T-helper 17 cell (primary cell): ENCODE measurements around the gene TGFBR1. TPM values are rescaled to one million over a fixed set of nuclear protein-coding genes. Genes with fewer than 3 reads are reported as not detected.

Experiments
- ATAC-seq: fragments of 150-1000 bp; cut with Tn5 transposase; 2 replicates; pipeline ENCODE4 v1.10.0; 2021; ENCODE audit warnings: mild to moderate bottlenecking, moderate library complexity
- DNase-seq, 3 donors: peaks; one replicate each; pipeline versions ENCODE4 v3.0.0 to v3.0.0-alpha.2; 2020 to 2021
- H3K9me3 ChIP-seq: one replicate; pipeline ENCODE4 v1.7.0; 2013; ENCODE audit warnings: low read length, mild to moderate bottlenecking; ENCODE audit not compliant: control insufficient read depth, poor library complexity, severe bottlenecking
- H3K27ac Mint-ChIP-seq: one replicate; pipeline ENCODE4 v1.8.0; 2022; ENCODE audit warnings: mild to moderate bottlenecking, moderate library complexity, mixed read lengths
- H3K27me3 Mint-ChIP-seq: one replicate; pipeline ENCODE4 v1.8.0; 2022; ENCODE audit warnings: mixed read lengths
- H3K36me3 Mint-ChIP-seq: one replicate; pipeline ENCODE4 v1.8.0; 2022; ENCODE audit warnings: low read depth, mixed read lengths
- H3K4me1 Mint-ChIP-seq: one replicate; pipeline ENCODE4 v1.8.0; 2022; ENCODE audit warnings: mild to moderate bottlenecking, mixed read lengths
- H3K4me3 Mint-ChIP-seq: one replicate; pipeline ENCODE4 v1.8.0; 2022; ENCODE audit warnings: mild to moderate bottlenecking, moderate library complexity, mixed read lengths
- total RNA-seq, 4 donors: library from RNA in 2 of 4; stranded (reverse) in 2 of 4; gene quantifications; one replicate each; pipeline ENCODE4 v1.2.3 and lab custom pipeline; 2022 to 2026

Gene TGFBR1
- total RNA-seq: 10 to 100 TPM; 23.5 to 29.1 TPM
- 43.6 to 90.4 reads per million in 2 donors for total RNA-seq (lab: John Stamatoyannopoulos, UW)

DNA sequence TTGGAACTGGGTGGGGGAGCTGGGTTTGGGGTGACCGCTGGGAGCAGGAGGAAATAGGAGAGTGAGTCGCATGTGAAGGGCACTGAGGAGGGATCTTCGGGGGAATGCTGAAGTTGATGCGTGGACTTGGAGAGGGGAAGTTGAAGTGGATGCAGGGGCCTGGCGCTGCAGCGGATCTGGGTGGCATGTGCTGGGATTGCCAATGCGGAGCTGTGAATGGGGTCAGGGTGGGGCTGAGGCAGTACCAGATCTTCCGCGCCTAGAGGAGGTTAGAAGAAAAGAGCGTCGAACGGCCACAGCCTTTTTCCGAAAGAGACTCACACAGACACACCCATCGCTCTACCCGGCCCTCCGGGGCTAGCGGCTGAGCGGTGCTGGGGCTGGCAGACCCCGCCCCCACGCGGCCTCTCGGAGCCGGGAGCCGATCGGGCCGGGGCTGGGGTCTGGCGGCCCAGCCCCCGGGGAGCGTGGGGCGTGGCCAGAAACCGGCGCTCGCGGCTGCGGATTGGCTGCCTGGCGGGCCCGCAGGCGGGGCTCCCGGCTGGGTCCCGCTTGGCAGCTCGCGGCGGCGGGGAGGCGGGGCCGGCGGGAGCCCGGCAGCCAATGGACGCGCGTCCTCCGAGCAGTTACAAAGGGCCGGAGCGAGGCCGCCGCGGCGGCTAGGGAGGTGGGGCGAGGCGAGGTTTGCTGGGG, at the start of gene TGFBR1:
Gene TGFBR1 (plus strand): TSS at position 655 of the 693 bp plus-strand sequence. CDS start 93 bp downstream, outside the sequence.
- Mint-ChIP-seq H3K27ac (peak within 1 kb of the TSS; percentile 94), H3K27me3 (no peaks in the 10 kb centered on the region), H3K4me1 (peaks cover 47% of the 10 kb centered on the region), H3K4me3 (peak within 1 kb of the TSS; percentile 95), H3K36me3 (no peaks in the 10 kb centered on the region)
- DNase-seq (peak; percentile 88 to 96 (median 94)), ATAC-seq (peak; percentile 89)
- H3K9me3 ChIP-seq: no peaks in the 10 kb centered on the region

DNA sequence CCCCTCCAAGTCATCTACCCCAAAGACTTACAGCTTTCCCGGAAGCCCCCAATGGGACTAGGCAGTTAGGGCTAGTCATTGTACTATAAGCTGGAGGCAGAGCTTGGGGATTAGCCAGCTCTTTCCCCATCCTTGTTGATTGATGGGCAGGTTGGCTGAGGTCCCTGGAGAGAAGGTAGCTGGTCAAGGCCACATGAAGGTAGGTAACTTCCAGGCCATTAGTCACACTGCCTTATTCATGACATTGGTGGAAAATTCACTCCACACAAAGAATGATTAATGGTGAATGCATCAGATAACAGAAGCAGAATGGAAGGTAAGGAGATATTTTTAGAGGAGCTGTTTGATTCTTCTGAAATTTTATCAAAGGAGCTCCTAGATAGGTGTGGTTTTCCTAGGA, 49.5 kb upstream of the TGFBR1 start:
- Mint-ChIP-seq H3K4me1 (peaks cover 58% of the 10 kb centered on the region), H3K27ac (no peak overlapping the region), H3K27me3 (no peaks in the 10 kb centered on the region), H3K36me3 (no peaks in the 10 kb centered on the region), H3K4me3 (peak overlapping the region; percentile 25)
- H3K9me3 ChIP-seq: no peaks in the 10 kb centered on the region
- ATAC-seq (no peak), DNase-seq (no peak)

DNA sequence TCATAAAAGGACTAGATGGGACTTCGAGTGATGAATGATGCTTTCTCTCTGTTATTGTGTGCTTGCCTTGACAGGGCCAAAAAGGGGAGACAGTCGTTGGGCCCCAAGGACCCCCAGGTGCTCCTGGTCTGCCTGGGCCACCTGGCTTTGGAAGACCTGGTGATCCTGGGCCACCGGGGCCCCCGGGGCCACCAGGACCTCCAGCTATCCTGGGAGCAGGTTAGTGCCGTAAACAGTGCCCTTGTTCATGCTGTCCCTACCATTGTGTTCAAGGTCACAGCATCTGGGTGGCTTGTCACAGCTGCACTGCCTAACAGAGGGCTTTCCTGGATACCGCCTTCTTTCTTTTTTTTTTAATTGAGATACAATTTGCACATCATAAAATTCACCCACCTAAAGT, 48.7 kb upstream of the TGFBR1 start:
- Mint-ChIP-seq H3K27ac (no peak overlapping the region), H3K36me3 (no peaks in the 10 kb centered on the region), H3K4me1 (peaks cover 58% of the 10 kb centered on the region), H3K27me3 (no peaks in the 10 kb centered on the region), H3K4me3 (no peak overlapping the region)
- H3K9me3 ChIP-seq: no peaks in the 10 kb centered on the region
- DNase-seq (no peak), ATAC-seq (no peak)

DNA sequence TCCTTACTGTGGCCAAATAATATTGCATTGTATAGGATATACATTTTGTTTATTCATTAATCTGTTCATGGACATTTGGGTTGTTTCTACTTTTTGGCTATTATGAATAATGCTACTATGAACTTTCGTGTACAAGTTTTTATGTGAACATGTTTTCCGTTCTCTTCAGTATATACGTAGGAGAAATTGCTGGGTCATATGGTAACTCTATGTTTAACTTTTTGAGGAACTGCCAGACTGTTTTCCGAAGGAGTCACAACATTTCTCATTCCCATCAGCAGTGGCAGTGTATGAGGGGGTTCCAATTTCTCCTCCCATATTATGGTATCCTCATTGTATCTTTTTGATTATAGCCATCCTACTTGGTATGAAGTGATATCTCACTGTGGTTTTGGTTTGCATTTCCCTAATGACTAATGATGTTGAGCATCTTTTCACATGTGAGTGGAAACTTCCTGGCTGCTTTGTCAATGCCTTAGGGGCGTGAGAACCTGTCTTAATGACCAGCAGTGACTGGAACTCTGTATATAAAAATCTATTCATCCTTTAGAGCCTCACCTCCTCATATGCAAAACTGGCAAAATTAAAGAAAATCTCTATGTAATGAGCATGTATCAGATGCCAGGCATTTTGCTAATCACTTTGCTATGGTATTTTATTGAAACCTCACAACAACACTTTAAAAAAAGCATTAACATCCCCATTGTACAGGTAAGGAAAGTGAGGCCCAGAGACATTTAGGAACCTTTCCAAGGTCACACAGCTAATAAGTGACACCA, 47.8 kb upstream of the TGFBR1 start:
- peak overlapping the region; percentile 96 for H3K4me3 Mint-ChIP-seq
- H3K27me3 Mint-ChIP-seq: no peaks in the 10 kb centered on the region
- H3K36me3 Mint-ChIP-seq: no peaks in the 10 kb centered on the region
- peak; percentile 33 for ATAC-seq
- no peak for DNase-seq
- peak overlapping the region; percentile 89 for H3K27ac Mint-ChIP-seq
- peaks cover 58% of the 10 kb centered on the region for H3K4me1 Mint-ChIP-seq
- no peaks in the 10 kb centered on the region for H3K9me3 ChIP-seq

DNA sequence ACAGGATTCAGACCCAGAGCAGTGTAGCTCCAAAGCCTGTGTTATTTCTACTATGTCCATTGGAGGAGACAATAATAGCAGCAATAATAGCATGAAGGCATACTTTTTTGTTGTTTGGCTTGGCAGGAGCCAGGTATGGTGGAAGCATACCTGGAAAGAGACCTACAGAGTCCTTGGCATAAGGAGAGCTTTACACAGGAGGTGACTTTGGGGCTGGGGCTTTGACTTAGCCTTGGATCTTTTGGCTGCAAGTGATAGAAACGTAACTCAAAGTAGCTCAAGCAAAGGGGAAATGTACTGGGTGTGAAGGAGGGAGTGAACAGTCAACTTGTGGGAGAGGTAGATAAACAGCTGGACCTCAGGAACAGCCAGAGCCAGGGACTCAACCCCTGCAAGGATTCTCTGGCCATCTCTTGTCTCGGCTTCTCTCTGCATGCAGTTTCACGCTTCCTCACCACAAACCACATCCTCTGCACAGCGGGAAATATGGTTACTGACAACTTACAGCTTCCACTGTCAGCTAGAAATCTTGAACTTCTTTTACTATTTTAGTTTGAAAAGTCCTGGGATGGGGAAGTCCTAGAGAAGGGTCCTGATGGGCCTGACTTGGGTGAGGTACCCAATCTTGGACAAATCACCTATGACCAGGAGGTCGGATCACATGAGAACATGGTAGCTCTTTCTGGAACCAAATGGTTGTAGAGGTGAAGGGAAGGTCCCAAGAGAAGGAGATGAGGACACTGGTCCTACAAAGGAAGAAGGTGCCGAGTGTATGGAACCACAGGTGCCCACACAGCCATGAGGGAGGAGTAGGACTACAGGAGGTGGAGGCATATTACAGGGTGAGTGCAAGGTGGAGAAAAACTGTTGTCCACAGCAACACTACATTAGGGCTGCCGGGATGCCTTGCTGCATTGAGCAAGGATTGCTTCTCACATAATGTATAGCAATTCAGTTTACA, 47.0 kb upstream of the TGFBR1 start:
- H3K27ac Mint-ChIP-seq: peak overlapping the region; percentile 89
- H3K4me1 Mint-ChIP-seq: peaks cover 51% of the 10 kb centered on the region

DNA sequence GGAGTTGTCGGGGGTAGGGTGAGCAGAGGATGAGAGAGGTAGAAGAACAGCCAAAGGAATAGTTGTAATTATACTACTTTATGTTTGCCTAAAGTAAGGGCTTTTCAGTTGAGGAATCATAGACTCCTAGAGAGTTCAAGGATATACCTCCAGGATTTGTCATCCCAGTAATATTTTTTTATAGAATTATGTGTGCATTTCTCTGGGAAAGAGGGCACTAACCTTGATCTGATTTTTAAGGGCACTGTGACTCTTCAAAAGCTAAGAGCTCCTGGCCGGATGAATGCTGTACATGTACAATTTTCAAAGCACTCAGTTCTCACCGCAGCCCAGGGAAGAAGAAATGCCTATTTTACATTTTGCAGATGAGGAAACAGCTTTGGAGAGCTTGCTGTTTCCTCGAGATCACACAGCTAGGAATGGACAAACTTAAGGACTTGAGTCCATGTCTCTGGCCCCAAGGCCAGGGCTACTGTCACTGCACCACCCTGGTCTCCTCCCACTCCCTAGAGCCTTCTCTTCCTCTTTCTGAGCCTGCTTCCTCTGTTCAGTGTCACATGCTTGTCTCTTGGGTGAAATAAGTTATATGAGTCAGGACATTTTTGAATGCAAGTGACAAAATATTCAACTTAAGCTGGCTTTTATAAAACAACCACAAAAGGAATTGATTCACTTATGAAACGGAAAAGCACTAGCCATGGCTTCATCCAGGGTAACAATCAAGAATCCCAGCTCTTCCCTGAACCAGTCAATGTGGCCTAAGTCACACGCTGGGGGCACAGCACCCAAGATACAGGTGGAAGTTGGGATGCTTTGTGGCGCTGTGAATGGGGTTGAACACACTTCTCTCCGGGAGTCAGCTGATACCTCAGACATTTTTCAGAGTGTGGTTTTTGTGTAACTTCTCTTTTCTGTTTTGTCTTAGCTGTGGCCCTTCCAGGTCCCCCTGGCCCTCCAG, 45.7 kb upstream of the TGFBR1 start:
- ATAC-seq: peak; percentile 65
- peak overlapping the region; percentile 59 for H3K4me3 Mint-ChIP-seq
- peaks cover 43% of the 10 kb centered on the region for H3K4me1 Mint-ChIP-seq
- no peaks in the 10 kb centered on the region for H3K27me3 Mint-ChIP-seq
- H3K36me3 Mint-ChIP-seq: no peaks in the 10 kb centered on the region
- H3K27ac Mint-ChIP-seq: peak overlapping the region; percentile 85
- no peaks in the 10 kb centered on the region for H3K9me3 ChIP-seq
- no peak for DNase-seq

More for the DNA sequence above, 47.0 kb upstream of the TGFBR1 start:
- no peaks in the 10 kb centered on the region for H3K36me3 Mint-ChIP-seq
- ATAC-seq (peak; percentile 85), DNase-seq (peak in 2 of 3 donors; percentile 20 to 26)
- H3K9me3 ChIP-seq: no peaks in the 10 kb centered on the region
- H3K27me3 Mint-ChIP-seq: no peaks in the 10 kb centered on the region
- peak overlapping the region; percentile 96 for H3K4me3 Mint-ChIP-seq

DNA sequence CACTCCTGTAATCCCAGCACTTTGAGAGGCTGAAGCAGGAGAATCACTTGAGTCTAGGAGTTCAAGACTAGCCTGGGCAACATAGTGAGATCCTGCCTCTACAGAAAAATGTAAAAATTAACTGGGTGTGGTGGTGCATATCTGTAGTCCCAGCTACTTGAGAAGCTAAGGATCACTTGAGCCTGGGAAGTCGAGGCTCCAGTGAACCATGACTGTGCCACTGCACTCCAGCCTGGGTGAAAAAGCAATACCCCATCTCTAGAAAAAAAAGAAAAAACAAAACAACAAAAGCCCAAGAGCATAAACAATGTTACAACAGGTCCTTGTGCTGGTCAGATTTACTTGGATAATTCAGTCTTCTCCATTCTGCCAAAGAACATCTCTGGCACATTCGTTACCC, 44.3 kb upstream of the TGFBR1 start:
- Mint-ChIP-seq H3K27ac (no peak overlapping the region), H3K4me1 (peaks cover 45% of the 10 kb centered on the region), H3K4me3 (peak overlapping the region; percentile 31), H3K36me3 (no peaks in the 10 kb centered on the region), H3K27me3 (no peaks in the 10 kb centered on the region)
- DNase-seq: no peak
- ATAC-seq: no peak
- H3K9me3 ChIP-seq: no peaks in the 10 kb centered on the region

DNA sequence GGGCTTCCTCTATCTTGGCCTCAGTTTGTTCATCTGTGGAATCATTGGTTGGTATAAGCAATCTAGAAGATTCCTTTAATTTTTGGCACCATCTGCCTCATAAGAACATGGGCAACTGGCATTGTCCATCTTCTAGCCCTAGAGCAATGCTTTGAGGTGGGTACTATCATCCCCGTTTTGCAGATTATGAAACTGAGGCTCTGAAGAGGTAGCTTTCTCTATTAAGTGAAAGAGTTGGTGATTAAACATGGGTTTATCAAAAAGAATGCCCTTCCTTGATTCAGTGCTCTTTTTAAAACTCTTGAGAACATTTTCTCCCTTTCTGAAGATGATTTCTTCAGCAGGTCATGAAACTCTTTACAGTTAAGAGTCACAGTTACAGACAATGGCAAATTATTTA, 42.4 kb upstream of the TGFBR1 start:
- Mint-ChIP-seq H3K36me3 (peaks cover 2% of the 10 kb centered on the region), H3K27me3 (no peaks in the 10 kb centered on the region), H3K4me3 (no peak overlapping the region), H3K4me1 (peaks cover 34% of the 10 kb centered on the region), H3K27ac (no peak overlapping the region)
- H3K9me3 ChIP-seq: no peaks in the 10 kb centered on the region
- no peak for DNase-seq
- ATAC-seq: no peak

DNA sequence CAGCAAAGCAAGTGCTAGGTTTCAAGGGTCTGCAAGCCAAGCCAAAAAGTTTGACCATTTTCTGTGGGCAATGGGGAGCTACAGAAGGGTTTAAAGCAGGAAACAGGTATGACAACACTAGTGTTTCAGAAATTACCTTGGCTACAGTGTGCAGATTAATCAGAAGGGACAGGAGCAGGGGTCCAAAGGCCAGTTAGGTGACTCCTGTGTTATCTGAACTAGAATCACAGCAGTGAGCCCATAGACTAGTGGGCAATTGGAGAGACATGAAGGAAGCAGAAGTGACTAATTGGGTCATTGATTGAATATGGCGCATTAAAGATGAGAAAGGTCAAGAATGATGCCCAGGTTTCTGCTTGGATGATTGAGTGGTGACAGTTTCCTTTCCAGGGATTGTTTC, 41.4 kb upstream of the TGFBR1 start:
- H3K27me3 Mint-ChIP-seq: no peaks in the 10 kb centered on the region
- H3K36me3 Mint-ChIP-seq: peaks cover 2% of the 10 kb centered on the region
- no peak for ATAC-seq
- peaks cover 28% of the 10 kb centered on the region for H3K4me1 Mint-ChIP-seq
- H3K4me3 Mint-ChIP-seq: no peak overlapping the region
- no peak for DNase-seq
- no peak overlapping the region for H3K27ac Mint-ChIP-seq
- no peaks in the 10 kb centered on the region for H3K9me3 ChIP-seq

DNA sequence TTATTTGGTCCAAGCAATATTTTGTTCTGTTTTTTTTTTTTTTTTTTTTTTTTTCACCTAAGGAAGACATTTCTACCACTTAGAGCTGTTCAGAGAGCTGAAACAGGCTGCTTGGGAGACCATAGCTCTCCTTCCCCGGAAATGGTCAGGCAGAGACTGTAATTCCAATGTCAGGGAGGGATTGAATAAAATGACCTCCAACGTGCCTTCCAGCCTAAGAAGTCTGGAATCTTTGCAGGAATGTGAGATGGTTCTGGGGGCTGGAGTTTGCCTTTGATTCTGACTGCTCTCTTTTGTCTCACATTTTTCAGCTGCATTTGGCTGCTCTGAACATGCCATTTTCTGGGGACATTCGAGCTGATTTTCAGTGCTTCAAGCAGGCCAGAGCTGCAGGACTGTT, 38.3 kb upstream of the TGFBR1 start:
- no peak for ATAC-seq

DNA sequence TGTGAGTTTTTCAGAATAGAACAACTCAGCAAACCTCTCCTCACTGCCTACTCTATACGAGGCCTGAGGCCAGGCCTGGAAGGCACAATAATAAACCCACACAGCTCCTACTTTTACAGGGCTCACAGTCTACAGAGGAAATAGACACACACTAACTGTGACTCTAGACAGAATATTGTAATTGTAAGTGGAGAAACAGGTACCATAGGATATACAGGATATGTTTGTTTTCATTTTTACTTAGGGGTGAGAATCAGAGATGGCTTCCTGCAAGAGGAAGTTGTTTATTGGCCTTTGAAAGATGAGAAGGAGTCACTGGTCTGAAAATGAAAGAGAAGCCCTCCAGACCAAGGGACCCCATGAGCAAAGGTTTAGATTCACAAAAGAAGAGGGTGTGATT, 35.8 kb upstream of the TGFBR1 start:
- Mint-ChIP-seq H3K4me1 (peaks cover 24% of the 10 kb centered on the region), H3K36me3 (peaks cover 2% of the 10 kb centered on the region)
- no peak for DNase-seq

More for the DNA sequence above, 38.3 kb upstream of the TGFBR1 start:
- peaks cover 24% of the 10 kb centered on the region for H3K4me1 Mint-ChIP-seq
- H3K36me3 Mint-ChIP-seq: peaks cover 2% of the 10 kb centered on the region
- no peak overlapping the region for H3K4me3 Mint-ChIP-seq
- no peak for DNase-seq
- no peaks in the 10 kb centered on the region for H3K9me3 ChIP-seq
- no peaks in the 10 kb centered on the region for H3K27me3 Mint-ChIP-seq
- no peak overlapping the region for H3K27ac Mint-ChIP-seq

DNA sequence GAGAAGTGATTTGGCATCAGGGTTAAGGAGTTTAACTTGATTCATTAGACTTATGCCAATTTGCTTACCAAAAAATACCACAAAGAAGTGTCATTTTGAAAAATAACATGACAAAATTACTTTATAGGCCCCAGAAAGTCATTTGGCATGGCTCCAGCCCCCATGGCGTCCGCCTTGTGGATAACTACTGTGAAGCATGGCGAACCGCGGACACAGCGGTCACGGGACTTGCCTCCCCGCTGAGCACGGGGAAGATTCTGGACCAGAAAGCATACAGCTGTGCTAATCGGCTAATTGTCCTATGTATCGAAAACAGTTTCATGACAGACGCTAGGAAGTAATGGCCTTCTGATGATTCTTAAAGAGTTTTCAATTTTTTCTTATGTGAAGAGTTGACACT, 35.4 kb upstream of the TGFBR1 start:
- Mint-ChIP-seq H3K27ac (peak overlapping the region; percentile 9), H3K27me3 (no peaks in the 10 kb centered on the region), H3K36me3 (peaks cover 2% of the 10 kb centered on the region), H3K4me3 (no peak overlapping the region), H3K4me1 (peaks cover 21% of the 10 kb centered on the region)
- DNase-seq (no peak), ATAC-seq (no peak)
- H3K9me3 ChIP-seq: no peaks in the 10 kb centered on the region

More for the DNA sequence above, 35.8 kb upstream of the TGFBR1 start:
- H3K27me3 Mint-ChIP-seq: no peaks in the 10 kb centered on the region
- no peak overlapping the region for H3K4me3 Mint-ChIP-seq
- H3K9me3 ChIP-seq: no peaks in the 10 kb centered on the region
- ATAC-seq: no peak
- peak overlapping the region; percentile 9 for H3K27ac Mint-ChIP-seq
